OCI-LY7 (cell line): ENCODE measurements around the gene FAM171A1.

Experiments
- EZH2phosphoT487 ChIP-seq: fragments of 200-600 bp; sonication (generic); IDR thresholded peaks from 2 replicates; pipeline ENCODE4 v1.6.1; 2018; ENCODE audit warnings: low read depth, borderline replicate concordance, mild to moderate bottlenecking, mixed run types, antibody characterized with exemption, low read length, moderate library complexity, mixed read lengths
- TF ChIP-seq, protein P1 (sequence below): fragments of 200-600 bp; sonication (generic); conservative IDR thresholded peaks from 2 replicates; pipeline ENCODE4 v1.5.1; 2014; ENCODE audit warnings: mild to moderate bottlenecking, antibody characterized with exemption, low read length, moderate library complexity, mixed read lengths

DNA sequence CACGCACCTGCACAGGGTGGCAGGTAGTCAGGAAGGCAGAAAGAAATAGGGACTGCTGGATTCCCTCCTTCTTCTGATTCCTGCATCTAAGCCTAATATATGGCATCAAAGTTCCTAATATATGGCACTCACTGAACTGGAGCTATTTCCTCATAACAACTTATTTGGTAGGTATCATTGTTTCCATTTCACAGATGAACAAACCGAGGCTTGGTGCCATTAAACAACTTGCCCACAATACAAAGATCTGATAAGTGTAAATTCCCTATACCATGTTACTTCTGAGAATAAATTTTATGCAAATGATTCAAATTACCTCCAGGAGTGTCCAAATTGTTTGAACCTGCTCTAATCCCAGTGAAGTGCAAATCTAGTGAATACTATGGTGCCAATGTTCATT is 2.1 kb upstream of the FAM171A1 start:
- TF ChIP-seq, protein P1, sequence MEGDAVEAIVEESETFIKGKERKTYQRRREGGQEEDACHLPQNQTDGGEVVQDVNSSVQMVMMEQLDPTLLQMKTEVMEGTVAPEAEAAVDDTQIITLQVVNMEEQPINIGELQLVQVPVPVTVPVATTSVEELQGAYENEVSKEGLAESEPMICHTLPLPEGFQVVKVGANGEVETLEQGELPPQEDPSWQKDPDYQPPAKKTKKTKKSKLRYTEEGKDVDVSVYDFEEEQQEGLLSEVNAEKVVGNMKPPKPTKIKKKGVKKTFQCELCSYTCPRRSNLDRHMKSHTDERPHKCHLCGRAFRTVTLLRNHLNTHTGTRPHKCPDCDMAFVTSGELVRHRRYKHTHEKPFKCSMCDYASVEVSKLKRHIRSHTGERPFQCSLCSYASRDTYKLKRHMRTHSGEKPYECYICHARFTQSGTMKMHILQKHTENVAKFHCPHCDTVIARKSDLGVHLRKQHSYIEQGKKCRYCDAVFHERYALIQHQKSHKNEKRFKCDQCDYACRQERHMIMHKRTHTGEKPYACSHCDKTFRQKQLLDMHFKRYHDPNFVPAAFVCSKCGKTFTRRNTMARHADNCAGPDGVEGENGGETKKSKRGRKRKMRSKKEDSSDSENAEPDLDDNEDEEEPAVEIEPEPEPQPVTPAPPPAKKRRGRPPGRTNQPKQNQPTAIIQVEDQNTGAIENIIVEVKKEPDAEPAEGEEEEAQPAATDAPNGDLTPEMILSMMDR: no peak
- TF ChIP-seq EZH2phosphoT487: no peak
